Measurements from ENCODE around the gene RNF217.
"Not testable (repeated sequence)": the region's sequence is repeated elsewhere in the genome, so short reads cannot be mapped to it uniquely, and the experiment has no call there.

Gene RNF217

GRCh38 chr6:125031385-125031784 lies 69.1 kb downstream of the RNF217 start:
- TF ChIP-seq ZC3H10 (CRISPR knock-in tag; IDR thresholded peaks at IDR 0.05): no peak
- no peak for ATAC-seq

- ATAC-seq: not testable (repeated sequence)
Measured at GRCh38 chr6:125034929-125035328, 72.7 kb downstream of the RNF217 start.

GRCh38 chr6:125036486-125036885 lies 74.2 kb downstream of the RNF217 start:
- ATAC-seq: not testable (repeated sequence)

- no peak for ATAC-seq
- TF ChIP-seq ZNF565 (CRISPR knock-in tag; conservative IDR thresholded peaks at IDR 0.05; ENCODE audit: low read depth): no peak
- TF ChIP-seq PPARA (CRISPR knock-in tag; IDR thresholded peaks at IDR 0.05; ENCODE audit: borderline replicate concordance): no peak
- TF ChIP-seq GLIS3 (CRISPR knock-in tag; IDR thresholded peaks at IDR 0.05): no peak
- no peak for TF ChIP-seq CREB5 (CRISPR knock-in tag; IDR thresholded peaks at IDR 0.05; ENCODE audit: low read depth)
- TF ChIP-seq TSHZ2 (CRISPR knock-in tag; IDR thresholded peaks at IDR 0.05): no peak
- no peak for TF ChIP-seq RARB (CRISPR knock-in tag; IDR thresholded peaks at IDR 0.05)
- no peak for TF ChIP-seq SNAI2 (CRISPR knock-in tag; IDR thresholded peaks at IDR 0.05)
- TF ChIP-seq ZFP3 (CRISPR knock-in tag; IDR thresholded peaks at IDR 0.05): no peak
Measured at GRCh38 chr6:125037827-125038226, 75.6 kb downstream of the RNF217 start.

- TF ChIP-seq ARNTL (CRISPR knock-in tag; IDR thresholded peaks at IDR 0.05; ENCODE audit: borderline replicate concordance, low read depth): no peak
- TF ChIP-seq ZNF70 (CRISPR knock-in tag; IDR thresholded peaks at IDR 0.05): no peak
- TF ChIP-seq POU6F1 (CRISPR knock-in tag; IDR thresholded peaks at IDR 0.05; ENCODE audit: borderline replicate concordance, low read depth): no peak
- no peak for ATAC-seq
Measured at GRCh38 chr6:125038925-125039324, 76.7 kb downstream of the RNF217 start.

- no peak for ATAC-seq
- TF ChIP-seq PPARA (CRISPR knock-in tag; IDR thresholded peaks at IDR 0.05; ENCODE audit: borderline replicate concordance): no peak
- TF ChIP-seq PATZ1 (CRISPR knock-in tag; IDR thresholded peaks at IDR 0.05; ENCODE audit: borderline replicate concordance): no peak
- TF ChIP-seq SNAI2 (CRISPR knock-in tag; IDR thresholded peaks at IDR 0.05): no peak
- TF ChIP-seq ZNF70 (CRISPR knock-in tag; IDR thresholded peaks at IDR 0.05): no peak
- TF ChIP-seq POU6F1 (CRISPR knock-in tag; IDR thresholded peaks at IDR 0.05; ENCODE audit: borderline replicate concordance, low read depth): no peak
- TF ChIP-seq TCF4 (CRISPR knock-in tag; IDR thresholded peaks at IDR 0.05; ENCODE audit: borderline replicate concordance): no peak
- TF ChIP-seq ZFP3 (CRISPR knock-in tag; IDR thresholded peaks at IDR 0.05): no peak
- no peak for TF ChIP-seq GLIS3 (CRISPR knock-in tag; IDR thresholded peaks at IDR 0.05)
- TF ChIP-seq CREB5 (CRISPR knock-in tag; IDR thresholded peaks at IDR 0.05; ENCODE audit: low read depth): no peak
- no peak for TF ChIP-seq CSRNP3 (CRISPR knock-in tag; IDR thresholded peaks at IDR 0.05)
- TF ChIP-seq ISL1 (CRISPR knock-in tag; IDR thresholded peaks at IDR 0.05): no peak
- no peak for TF ChIP-seq CSDC2 (CRISPR knock-in tag; IDR thresholded peaks at IDR 0.05)
- TF ChIP-seq ARNTL (CRISPR knock-in tag; IDR thresholded peaks at IDR 0.05; ENCODE audit: borderline replicate concordance, low read depth): no peak
Measured at GRCh38 chr6:125041740-125042459, 79.7 kb downstream of the RNF217 start.

Data from SK-N-SH treated with all-trans-retinoic acid at 6 μM for 48 hours (cell line).